NCI-H2081 (cell line): ENCODE data around the gene SIK3.

Experiments
- DNase-seq, 2 experiments: peaks; one replicate each; lab custom pipeline; 2025; lab: John Stamatoyannopoulos, UW

Gene SIK3

GRCh38 chr11:116930586-116930985, 167.6 kb downstream of the SIK3 start:
- DNase-seq: no peak

GRCh38 chr11:116930177-116930576, 168.1 kb downstream of the SIK3 start:
- no peak for DNase-seq

GRCh38 chr11:116929414-116930090, 168.7 kb downstream of the SIK3 start:
- DNase-seq: no peak

GRCh38 chr11:116928845-116929244, 169.4 kb downstream of the SIK3 start:
- no peak for DNase-seq

- DNase-seq: no peak
Measured at GRCh38 chr11:116928102-116928777, 170.0 kb downstream of the SIK3 start.

GRCh38 chr11:116927163-116927974, 170.9 kb downstream of the SIK3 start:
- no peak for DNase-seq

- no peak for DNase-seq
Measured at GRCh38 chr11:116925050-116925449, 173.2 kb downstream of the SIK3 start.

- DNase-seq: no peak
Measured at GRCh38 chr11:116918925-116919655, 179.1 kb downstream of the SIK3 start.

- no peak for DNase-seq
Measured at GRCh38 chr11:116917632-116918031, 180.6 kb downstream of the SIK3 start.

- DNase-seq: no peak
Measured at GRCh38 chr11:116916886-116917285, 181.3 kb downstream of the SIK3 start.

GRCh38 chr11:116916052-116916451, 182.2 kb downstream of the SIK3 start:
- no peak for DNase-seq

GRCh38 chr11:116913000-116913399, 185.2 kb downstream of the SIK3 start:
- DNase-seq: no peak

- no peak for DNase-seq
Measured at GRCh38 chr11:116911976-116912734, 186.1 kb downstream of the SIK3 start.

GRCh38 chr11:116910847-116911246, 187.4 kb downstream of the SIK3 start:
- no peak for DNase-seq

GRCh38 chr11:116910378-116910777, 187.8 kb downstream of the SIK3 start:
- DNase-seq: no peak

GRCh38 chr11:116909245-116909644, 189.0 kb downstream of the SIK3 start:
- DNase-seq: no peak

- DNase-seq: no peak
Measured at GRCh38 chr11:116906479-116906878, 191.7 kb downstream of the SIK3 start.

- DNase-seq: no peak
Measured at GRCh38 chr11:116903090-116903489, 195.1 kb downstream of the SIK3 start.

GRCh38 chr11:116901964-116902688, 196.1 kb downstream of the SIK3 start:
- DNase-seq: no peak

- DNase-seq: no peak
Measured at GRCh38 chr11:116901211-116901610, 197.0 kb downstream of the SIK3 start.

- DNase-seq: no peak
Measured at GRCh38 chr11:116896211-116896610, 202.0 kb downstream of the SIK3 start.
